Stimulated activated CD4-positive, alpha-beta T cell treated with anti-CD3 and anti-CD28 coated beads, Interleukin-4, amount 100 ng/mL, for 48 hours (primary cell): Measurements from ENCODE around the gene ASB16.
A peak's percentile ranks its signal among the peaks of the same experiment; 100 is the strongest.
"Not testable (repeated sequence)": the region's sequence is repeated elsewhere in the genome, so short reads cannot be mapped to it uniquely, and the experiment has no call there.

Experiments
- DNase-seq, 2 donors: peaks; one replicate each; pipeline ENCODE4 v3.0.0-alpha.2; 2020; ENCODE audit warnings: low read depth in 2 of 2

ASB16 gene, protein sequence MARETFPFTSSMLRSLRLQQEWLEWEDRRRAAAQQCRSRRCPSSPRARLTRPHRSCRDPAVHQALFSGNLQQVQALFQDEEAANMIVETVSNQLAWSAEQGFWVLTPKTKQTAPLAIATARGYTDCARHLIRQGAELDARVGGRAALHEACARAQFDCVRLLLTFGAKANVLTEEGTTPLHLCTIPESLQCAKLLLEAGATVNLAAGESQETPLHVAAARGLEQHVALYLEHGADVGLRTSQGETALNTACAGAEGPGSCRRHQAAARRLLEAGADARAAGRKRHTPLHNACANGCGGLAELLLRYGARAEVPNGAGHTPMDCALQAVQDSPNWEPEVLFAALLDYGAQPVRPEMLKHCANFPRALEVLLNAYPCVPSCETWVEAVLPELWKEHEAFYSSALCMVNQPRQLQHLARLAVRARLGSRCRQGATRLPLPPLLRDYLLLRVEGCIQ

DNA sequence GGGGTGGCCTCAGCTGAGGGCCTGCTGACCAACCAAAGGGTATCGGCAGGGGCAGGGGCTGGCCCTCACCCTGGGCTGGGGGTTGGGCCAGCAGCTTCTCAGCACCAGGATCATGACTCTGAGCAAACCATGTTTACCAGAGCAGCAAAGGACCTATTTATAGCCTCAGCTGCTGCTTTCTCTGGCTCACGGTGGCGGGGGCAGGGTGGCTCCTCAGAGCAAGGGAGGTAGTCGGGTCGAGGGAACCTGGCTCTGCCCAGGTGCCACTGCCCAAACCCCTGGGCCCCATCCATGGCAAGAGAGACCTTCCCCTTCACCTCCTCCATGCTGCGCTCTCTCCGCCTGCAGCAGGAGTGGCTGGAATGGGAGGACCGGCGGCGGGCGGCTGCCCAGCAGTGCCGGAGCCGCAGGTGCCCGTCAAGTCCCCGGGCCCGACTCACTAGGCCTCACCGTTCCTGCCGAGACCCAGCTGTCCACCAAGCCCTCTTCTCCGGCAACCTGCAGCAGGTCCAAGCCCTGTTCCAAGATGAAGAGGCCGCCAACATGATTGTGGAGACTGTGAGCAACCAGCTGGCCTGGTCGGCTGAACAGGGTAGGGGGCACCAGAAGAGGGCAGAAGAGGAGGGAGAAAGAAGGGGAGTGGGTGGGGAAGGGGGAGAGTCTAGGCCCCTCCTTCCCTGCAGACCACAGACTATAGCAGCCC is at the start of gene ASB16:
Gene ASB16, plus strand, starts transcription at position 206 of the 703 bp plus-strand sequence. Its CDS starts 86 bp downstream, at position 292.
- DNase-seq: no peak

DNA sequence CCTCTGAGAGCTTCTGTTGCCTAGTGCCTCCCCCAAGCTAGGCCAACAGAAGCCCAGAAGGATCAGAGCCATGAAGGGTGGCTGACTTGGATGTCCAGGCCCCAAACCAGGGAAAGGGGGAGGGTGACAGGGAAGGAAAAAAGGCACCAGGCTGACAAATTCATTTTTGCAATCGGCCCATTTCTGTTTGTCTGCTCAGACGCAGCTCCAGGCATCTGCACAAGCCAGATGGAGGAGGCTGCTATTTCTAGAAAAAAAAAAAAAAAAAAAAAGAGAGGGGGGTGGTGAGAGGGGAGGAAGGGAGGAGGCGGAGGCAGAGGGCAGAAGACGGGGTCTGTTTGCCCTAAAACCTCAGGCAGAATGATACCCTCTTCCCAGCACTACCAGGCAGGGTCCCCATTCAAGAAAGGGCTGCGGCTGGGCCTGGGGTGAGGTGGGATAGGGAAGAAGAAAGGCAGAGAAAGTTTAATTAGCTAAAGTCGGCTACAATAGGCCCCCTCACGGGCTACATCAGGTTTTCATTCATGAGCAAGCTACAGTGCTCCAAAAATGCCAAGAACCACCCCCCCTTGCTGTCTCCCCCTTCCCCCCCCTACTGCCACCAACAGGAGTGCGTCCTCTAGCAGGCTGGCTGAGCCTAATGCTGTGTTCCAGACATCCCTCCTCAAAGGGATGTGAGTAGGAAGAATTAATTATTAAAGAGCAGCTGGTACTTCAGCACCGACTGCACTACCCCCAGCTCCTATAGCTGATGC is 49.5 kb upstream of the ASB16 start:
- DNase-seq: no peak

DNA sequence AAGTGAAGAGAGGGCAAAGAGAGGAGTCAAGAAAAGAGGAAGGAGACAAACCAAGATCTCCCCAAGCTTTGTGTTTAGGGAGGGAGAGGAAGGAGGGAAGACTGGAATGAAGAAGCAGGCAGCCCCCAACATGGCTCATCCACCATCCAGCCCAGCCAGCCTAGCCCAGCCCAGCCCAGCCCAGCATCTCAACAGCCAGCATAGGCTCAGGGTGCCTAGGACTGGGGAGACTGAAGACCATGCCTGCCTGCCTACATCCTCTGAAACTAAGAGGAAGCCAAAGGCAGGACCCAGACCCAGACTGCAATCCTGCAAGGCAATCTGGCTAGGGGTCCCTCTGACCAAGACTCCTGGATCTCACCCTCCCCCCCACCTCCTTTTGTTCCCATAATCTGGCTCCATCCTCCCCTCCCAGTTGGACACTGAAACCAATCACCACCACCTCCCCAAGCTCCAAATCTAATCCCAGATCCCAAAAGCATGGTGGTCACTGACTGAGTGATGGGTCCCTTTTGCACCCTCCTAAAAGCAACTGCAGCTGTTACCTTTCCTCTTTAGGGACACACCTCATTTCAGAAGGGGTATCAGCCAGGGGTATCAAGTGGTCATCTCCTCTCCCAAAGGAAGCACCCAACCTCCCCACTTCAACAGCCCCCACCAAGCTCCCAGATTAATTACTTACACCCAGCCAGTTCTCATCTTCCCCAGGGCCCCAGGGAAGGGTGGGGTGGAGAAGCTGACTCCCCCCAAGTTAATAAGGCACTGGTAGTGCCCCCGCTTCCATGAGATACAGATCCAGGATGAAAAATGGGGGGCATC is 48.3 kb upstream of the ASB16 start:
- no peak for DNase-seq

DNA sequence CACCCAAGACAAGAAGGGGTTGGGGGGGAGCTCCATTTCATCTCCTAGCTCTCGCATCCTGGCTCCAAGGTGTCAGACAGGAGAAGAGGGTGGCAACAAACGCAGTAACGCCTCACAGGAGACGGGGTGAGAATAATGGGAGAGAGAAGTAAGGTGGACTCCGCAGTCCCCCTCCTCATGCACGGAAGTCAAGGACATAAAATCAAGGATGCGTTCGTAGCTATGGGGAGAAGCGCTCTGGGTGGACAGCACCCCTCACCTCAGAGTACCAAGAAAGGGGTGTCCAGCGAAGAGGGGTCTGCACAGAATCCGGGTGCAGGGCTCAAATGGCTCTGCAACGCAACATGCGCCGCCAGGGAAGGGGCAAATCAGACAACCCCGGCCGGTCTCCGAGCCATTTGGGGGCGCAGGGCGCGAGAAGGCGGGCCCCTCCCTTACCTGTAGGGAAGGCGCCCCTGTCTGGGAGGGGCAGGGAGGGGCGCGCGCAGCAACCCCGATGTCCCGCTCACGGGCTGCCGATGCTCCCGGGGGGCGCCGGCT is 47.6 kb upstream of the ASB16 start:
- DNase-seq: peak in 1 of 2 donors; percentile 13

DNA sequence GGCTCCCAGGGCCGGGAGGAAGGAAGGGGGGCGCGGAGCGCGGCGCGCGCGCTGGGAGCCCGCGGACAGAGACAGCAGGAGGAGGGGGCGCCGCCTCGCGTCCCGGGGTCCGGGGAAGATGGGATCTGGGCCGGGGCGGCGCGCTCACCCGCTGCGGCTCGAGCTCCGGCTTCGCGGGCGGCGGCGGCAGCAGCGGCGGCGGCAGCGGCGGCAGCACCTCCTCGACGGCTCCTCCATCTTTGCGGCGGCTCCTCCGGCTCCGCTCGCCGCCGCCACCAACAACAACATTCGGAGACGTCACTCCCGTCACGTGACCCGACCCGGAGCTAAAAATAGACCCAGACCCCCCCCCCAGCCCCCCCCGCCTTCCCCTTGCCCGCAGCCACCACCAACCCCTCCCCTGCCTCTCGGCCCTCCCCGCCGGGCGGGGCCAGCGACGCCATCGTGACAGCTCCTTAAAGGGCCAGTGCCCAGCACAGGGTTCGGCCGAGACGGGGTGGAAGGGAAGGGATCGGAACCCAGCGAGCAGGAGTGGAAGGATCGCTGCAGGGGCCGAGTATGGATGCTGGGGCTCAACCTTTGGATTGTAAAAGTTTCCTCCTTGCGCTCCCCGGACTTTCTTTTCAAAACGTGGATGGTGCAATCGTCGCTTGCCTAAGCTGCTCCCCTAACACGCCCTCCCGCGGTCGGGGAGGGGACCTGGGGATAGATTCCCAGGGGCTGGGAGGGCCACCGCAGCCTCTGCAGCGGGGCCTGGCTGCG is 47.0 kb upstream of the ASB16 start, which contains the start of gene HDAC5:
Gene HDAC5, minus strand, starts transcription at position 286 of the 762 bp plus-strand sequence. CDS start 6,126 bp downstream, outside the sequence.
- DNase-seq: peak; percentile 93 to 94

DNA sequence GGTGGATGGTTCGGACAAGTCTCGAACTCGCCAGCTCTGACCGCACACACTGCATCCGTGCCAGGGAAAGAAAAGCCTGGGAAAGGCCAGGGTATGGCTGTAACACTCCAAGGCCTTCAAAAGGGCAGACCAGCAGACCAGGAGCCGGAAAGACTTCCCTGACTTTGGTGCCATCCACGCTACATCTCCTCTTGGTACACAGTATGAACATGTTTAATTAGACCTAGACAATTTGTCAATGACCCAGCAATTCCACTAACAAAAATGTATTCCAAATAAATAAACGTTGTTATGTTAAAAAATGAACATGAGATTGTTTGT is 46.4 kb upstream of the ASB16 start:
- no peak for DNase-seq

DNA sequence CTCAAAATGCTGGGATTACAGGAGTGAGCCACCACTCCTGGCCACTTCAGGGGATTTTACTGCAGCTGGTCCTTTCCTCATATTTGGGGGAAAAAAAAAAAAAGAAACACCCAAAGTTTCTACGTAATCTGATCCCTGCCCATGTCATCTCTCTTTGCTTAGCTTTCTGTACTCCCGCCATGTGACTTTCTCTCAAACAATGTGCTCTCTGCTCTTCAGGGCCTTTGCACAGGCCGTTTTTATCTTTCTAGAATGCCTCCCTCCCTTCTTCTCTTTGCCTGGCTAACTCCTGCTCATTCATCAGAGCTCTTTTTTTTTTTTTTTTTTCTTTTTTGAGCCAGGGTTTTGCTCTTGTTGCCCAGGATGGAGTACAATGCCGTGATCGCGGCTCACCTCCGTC is 42.1 kb upstream of the ASB16 start:
- DNase-seq: no peak

DNA sequence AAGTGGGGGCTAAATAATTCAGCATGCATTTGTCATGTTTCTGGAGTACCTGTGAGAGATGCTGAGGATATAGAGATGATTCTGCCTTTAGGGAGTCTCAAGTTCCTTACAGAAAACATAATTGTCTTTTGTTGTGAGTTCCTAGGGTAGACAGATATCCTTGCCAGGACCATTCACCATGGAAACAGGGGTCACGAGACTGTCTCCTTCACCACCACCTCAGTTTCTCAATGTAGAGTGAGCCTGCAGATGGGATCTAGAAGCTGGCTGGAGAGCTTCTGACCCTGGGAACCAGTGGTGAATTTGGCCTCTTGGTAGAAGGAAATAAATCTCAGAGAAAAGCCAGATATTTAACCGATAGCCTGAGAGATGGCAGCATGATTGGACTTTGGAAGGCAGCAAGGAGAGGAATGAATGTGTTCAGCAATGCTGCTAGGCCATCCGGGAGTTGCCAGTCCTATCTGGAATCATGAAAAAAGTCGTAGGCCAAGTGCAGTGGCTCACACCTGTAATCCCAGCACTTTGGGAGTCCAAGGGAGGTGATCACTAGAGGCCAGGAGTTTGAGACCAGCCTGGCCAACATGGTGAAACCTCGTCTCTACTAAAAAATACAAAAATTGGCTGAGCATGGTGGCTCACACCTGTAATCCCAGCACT is 39.7 kb upstream of the ASB16 start:
- DNase-seq: no peak

DNA sequence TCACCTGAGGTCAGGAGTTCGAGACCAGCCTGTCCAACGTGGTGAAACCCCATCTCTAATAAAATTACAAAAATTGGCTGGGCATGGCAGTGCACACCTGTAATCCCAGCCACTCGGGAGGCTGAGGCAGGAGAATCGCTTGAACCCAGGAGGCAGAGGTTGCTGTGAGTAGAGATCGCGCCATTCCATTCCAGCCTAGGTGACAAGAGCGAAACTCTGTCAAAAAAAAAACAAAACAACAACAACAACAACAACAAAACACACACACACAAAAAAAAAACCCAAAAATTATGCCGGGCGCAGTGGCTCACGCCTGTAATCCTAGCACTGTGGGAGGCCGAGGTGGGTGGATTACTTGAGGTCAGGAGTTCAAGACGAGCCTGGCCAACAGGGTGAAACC is 39.1 kb upstream of the ASB16 start:
- DNase-seq: not testable (repeated sequence)

DNA sequence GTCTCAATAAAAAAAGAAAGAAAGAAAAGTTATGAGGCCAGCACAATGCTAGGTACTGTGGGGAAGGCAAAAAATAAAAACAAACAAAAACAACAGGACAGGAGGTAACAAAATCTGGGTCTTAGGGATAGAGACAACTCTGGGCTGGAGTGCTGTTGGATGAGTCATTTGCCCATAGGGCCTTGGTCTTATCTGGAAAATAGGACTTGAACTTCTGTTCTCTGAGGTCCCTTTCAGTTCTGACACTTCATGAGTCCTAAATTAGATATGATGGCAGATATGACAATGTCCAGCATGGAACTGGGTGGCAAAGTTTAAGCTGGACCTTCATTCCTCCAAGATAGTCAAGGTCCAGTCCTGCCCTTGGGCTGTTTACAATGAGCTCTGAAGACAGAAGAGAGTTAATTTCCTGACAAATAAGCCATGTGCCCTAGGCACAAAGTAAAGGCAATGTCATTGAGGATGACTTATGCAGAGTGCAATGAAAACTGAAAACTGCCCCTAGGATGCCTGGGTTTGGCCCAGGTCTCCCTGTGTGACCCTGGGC is 38.2 kb upstream of the ASB16 start:
- DNase-seq: no peak

DNA sequence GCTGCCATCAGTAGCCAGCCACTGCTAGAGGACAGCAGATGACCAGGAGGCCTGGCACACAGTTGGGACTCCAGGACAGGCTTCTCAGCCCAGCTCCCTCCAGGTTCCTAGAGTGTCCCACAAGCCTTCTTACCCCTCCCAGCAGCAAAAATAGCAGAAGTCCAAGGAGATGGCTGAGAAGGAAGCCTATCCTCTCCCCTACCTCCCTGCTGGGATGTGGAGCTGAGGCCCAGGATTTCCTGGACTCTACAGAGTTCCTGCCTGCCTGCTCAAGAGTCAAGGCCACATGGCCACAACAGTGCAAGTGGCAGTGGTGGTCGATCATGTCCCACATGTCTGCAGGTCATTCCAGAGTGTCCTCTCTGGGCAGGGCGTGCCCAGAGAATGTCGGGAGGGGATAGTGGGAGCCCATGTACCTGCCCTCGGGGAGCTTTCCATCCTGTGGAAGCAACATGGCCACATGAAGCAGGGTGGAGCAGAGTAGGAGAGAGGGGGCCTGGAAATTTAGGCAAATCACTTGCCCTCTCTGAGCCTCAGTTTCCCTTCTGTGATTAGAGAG is 36.5 kb upstream of the ASB16 start:
- no peak for DNase-seq

DNA sequence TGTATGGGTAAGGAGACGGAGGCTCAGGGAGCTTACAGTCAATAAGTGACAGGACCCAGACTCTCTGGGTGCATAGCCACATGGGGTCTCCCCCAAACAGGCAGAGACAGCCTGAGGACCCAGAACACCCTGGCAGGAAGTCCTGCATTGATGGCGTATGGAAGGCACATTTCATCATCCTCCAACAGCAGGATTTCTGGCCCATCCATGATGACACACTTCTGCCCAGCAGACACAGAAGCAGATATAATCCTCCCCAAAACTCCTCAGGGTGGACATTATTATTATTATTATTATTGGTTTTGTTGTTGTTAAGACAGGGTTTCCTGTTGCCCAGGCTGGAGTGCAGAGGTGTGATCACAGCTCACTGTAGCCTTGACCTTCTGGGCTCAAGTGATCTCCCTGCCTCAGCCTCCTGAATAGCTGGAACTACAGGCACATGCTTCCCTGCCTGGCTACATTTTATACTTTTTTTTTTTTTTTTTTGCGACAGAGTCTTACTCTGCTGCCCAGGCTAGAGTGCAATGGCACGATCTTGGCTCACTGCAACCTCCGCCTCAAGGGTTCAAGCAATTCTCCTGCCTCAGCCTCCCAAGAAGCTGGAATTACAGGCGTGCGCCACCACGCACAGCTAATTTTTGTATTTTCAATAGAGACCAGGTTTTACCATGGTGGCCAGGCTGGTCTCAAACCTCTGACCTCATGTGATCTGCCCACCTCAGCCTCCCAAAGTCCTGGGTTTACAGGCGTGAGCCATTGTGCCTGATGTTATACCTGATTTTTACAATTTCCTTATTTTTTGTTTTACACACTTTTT is 35.5 kb upstream of the ASB16 start:
- DNase-seq: no peak

DNA sequence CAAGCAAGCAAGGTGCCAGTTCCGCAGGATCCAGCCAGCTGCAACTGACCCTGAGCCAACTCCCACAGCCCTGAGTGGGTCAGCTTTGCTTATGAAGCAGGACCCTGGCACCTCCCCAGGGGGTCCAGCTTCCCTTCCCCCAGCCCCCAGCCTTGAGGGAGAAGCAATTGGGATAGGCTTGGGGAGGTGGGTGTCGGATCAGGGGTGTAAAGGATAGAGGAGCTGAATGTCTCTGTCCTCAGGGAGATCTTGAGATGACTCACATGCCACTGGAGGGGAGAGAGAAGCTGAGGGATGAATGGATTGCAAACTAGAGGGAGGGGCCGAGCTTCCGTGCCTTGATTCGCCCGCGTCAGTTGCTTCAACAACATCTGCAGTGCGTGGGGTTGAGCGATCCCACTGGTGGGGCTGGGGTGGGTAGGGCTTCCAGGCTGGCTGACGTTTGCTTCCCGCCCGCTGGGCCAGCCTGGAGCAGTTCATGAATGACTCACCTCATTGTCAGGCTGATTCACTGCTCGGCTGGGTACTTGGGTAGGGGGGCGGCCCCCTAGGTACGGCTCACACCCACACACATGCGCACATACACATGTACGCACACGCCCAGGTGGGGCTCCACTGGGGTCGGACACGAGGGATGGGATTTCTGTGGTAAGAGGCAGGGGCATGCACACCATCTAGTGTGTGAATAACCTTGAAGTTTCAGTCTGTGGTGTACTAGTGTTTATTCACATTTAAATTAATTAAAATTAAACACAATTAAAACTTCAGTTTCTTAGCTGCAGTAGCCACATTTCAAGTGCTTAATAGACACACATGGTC is 32.4 kb upstream of the ASB16 start:
- DNase-seq: peak; percentile 60 to 77

DNA sequence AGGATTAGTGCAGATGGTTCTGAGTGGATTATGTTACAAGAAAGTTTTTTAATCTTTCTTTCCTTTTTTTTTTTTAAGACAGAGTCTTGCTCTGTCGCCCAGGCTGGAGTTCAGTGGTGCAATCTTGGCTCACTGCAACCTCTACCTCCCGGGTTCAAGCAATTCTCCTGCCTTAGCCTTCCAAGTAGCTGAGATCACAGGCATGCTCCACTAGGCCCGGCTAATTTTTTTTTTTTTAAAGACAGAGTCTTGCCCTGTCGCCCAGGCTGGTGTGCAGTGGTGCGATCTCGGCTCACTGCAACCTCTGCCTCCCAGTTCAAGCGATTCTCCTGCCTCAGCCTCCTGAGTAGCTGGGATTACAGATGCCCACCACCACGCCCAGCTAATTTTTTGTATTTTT is 26.6 kb upstream of the ASB16 start:
- not testable (repeated sequence) for DNase-seq

DNA sequence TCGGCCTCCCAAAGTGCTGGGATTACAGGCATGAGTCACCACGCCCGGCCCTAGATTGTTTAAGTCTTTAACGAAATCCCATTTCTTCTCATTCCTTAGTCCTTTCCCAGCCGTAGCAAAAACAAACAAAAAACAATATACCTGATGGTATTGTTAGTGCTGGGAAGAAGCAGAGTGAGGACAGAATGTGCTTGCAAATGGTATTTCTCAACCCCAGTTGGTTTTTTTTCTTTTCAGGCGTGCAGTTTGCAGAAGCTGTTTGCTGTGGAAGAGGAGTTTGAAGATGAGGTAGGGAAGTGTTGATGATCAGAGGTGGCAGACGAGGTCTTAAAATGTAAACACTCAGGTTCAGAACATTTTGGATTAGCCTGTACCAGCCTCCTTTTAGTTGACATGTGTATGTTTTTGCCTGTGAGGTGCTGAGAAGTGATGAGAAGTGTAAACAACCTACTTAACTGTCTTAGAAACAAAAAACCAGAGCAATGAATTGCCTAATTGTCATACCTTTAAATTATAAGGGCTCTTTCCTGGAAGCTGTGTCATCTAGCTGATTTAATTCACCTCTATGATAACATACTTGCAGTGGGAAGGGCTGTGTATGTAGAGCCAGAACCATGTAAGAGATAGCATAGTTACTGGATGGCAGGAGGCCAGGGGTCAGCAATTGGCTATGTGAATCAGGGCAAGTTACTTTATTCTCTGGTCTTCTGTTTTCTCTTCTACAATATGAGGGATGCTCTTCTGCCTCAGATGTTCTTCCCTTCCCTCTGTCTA is 25.4 kb upstream of the ASB16 start:
- no peak for DNase-seq
